OCI-LY1 (cell line): ENCODE results near the gene SCN8A.

Experiments used
- H2AFZ ChIP-seq: fragments of 200-600 bp; sonication (generic), shearing (Covaris generic); 2 replicates; pipeline ENCODE4 v1.6.0; 2014; ENCODE audit warnings: antibody characterized with exemption, mild to moderate bottlenecking, low read length
- H3F3A ChIP-seq: fragments of 200-600 bp; sonication (generic), shearing (Covaris generic); 2 replicates; pipeline ENCODE4 v1.6.0; 2014; ENCODE audit warnings: mild to moderate bottlenecking, antibody characterized with exemption, low read length, moderate library complexity; ENCODE audit not compliant: insufficient read depth
- H3K27ac ChIP-seq: fragments of 200-600 bp; sonication (generic); 2 replicates; pipeline ENCODE4 v1.5.1; 2014; ENCODE audit warnings: low read length, mixed run types, mild to moderate bottlenecking, low read depth; ENCODE audit not compliant: poor library complexity, severe bottlenecking
- H3K27me3 ChIP-seq: fragments of 200-600 bp; sonication (generic); 2 replicates; pipeline ENCODE4 v1.6.0; 2014; ENCODE audit warnings: antibody characterized with exemption, mild to moderate bottlenecking, low read length, moderate library complexity; ENCODE audit not compliant: insufficient read depth
- H3K36me3 ChIP-seq: fragments of 200-600 bp; sonication (generic); 2 replicates; pipeline ENCODE4 v1.6.1; 2014; ENCODE audit warnings: mild to moderate bottlenecking, antibody characterized with exemption, low read length, moderate library complexity, mixed read lengths; ENCODE audit not compliant: insufficient read depth
- H3K4me1 ChIP-seq: fragments of 200-600 bp; sonication (generic); 2 replicates; pipeline ENCODE4 v1.5.1; 2014; ENCODE audit warnings: mild to moderate bottlenecking, low read length, moderate library complexity; ENCODE audit not compliant: insufficient read depth, severe bottlenecking
- H3K4me2 ChIP-seq: fragments of 200-600 bp; sonication (generic), shearing (Covaris generic); 2 replicates; pipeline ENCODE4 v1.6.1; 2014; ENCODE audit warnings: low read length
- H3K4me3 ChIP-seq: fragments of 200-600 bp; sonication (generic); 2 replicates; pipeline ENCODE4 v1.5.1; 2014; ENCODE audit warnings: low read length, low read depth, mild to moderate bottlenecking, mixed read lengths; ENCODE audit not compliant: poor library complexity, severe bottlenecking
- H3K79me2 ChIP-seq: fragments of 200-600 bp; shearing (Covaris generic); 2 replicates; pipeline ENCODE4 v1.6.1; 2016; ENCODE audit warnings: mixed run types, low read length, mixed read lengths; ENCODE audit not compliant: insufficient read depth
- H3K9ac ChIP-seq: fragments of 200-600 bp; sonication (generic), shearing (Covaris generic); 2 replicates; pipeline ENCODE4 v1.6.1; 2014; ENCODE audit warnings: mild to moderate bottlenecking, low read length, mixed read lengths
- H3K9me2 ChIP-seq: fragments of 200-600 bp; sonication (generic), shearing (Covaris generic); 2 replicates; pipeline ENCODE4 v1.6.1; 2014; ENCODE audit warnings: low read depth, mild to moderate bottlenecking, low read length, mixed read lengths
- H3K9me3 ChIP-seq: fragments of 200-600 bp; shearing (Covaris generic); 2 replicates; pipeline ENCODE4 v1.6.1; 2014; ENCODE audit warnings: low read length, mixed read lengths
- H4K20me1 ChIP-seq: fragments of 200-600 bp; sonication (generic), shearing (Covaris generic); 2 replicates; pipeline ENCODE4 v1.6.0; 2016; ENCODE audit warnings: mild to moderate bottlenecking, low read length; ENCODE audit not compliant: insufficient read depth
- EZH2 ChIP-seq: fragments of 200-600 bp; sonication (generic), shearing (Covaris generic); IDR thresholded peaks from 2 replicates; pipeline ENCODE4 v1.8.0; 2017; ENCODE audit warnings: borderline replicate concordance, mixed run types, mild to moderate bottlenecking, antibody characterized with exemption, low read length, moderate library complexity, mixed read lengths
- TF ChIP-seq, protein P1 (sequence below): fragments of 200-600 bp; sonication (generic), shearing (Covaris generic); IDR thresholded peaks from 2 replicates; pipeline ENCODE4 v1.5.1; 2017; ENCODE audit warnings: mild to moderate bottlenecking, antibody characterized with exemption, low read length, moderate library complexity, mixed read lengths

SCN8A gene

DNA sequence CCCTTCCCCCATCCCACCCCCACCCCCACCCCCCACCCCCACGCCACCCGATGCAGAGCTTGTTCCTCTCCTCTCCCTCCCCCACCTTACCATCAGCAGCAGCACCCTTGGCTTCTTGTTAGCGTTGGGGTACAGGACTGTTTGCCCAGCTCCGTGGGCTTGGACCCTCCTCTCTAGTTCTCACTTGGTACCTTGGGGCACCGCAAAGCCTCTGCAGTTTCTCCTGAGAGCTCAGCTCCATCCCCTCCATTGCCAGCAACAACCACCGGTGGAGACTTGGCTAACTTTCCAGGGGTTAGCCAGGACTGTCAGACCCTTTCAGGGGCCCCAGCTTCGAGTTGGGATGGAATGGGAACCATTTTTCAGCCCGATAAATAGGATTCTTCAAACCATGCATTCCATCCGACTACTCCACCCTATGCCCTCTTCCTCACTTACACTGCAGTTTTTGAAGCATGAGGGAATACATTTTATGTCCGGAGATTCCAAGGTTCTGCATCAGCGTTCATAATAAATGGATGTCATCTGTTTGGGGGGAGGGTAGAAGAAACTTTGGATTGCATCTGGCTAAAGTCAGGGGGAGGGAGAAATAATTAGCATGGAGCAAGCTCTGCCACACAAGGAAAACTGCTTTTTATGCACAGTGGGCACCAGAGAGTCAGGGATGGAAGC, 1.1 kb downstream of the SCN8A start:
- Histone ChIP-seq H3K79me2 (no peaks in the 10 kb centered on the region), H3K4me1 (peaks cover 7% of the 10 kb centered on the region), H3K9ac (no peak overlapping the region), H3K9me3 (no peaks in the 10 kb centered on the region), H3K4me3 (no peak overlapping the region), H4K20me1 (no peaks in the 10 kb centered on the region), H3F3A (no peaks in the 10 kb centered on the region), H3K36me3 (no peaks in the 10 kb centered on the region), H3K9me2 (no peaks in the 10 kb centered on the region), H3K27me3 (no peaks in the 10 kb centered on the region; the same call in 1 of the 2 replicates), H3K4me2 (no peak overlapping the region), H2AFZ (no peak overlapping the region), H3K27ac (no peak overlapping the region)
- no peak for TF ChIP-seq EZH2
- TF ChIP-seq, protein P1, sequence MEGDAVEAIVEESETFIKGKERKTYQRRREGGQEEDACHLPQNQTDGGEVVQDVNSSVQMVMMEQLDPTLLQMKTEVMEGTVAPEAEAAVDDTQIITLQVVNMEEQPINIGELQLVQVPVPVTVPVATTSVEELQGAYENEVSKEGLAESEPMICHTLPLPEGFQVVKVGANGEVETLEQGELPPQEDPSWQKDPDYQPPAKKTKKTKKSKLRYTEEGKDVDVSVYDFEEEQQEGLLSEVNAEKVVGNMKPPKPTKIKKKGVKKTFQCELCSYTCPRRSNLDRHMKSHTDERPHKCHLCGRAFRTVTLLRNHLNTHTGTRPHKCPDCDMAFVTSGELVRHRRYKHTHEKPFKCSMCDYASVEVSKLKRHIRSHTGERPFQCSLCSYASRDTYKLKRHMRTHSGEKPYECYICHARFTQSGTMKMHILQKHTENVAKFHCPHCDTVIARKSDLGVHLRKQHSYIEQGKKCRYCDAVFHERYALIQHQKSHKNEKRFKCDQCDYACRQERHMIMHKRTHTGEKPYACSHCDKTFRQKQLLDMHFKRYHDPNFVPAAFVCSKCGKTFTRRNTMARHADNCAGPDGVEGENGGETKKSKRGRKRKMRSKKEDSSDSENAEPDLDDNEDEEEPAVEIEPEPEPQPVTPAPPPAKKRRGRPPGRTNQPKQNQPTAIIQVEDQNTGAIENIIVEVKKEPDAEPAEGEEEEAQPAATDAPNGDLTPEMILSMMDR, result no peak

DNA sequence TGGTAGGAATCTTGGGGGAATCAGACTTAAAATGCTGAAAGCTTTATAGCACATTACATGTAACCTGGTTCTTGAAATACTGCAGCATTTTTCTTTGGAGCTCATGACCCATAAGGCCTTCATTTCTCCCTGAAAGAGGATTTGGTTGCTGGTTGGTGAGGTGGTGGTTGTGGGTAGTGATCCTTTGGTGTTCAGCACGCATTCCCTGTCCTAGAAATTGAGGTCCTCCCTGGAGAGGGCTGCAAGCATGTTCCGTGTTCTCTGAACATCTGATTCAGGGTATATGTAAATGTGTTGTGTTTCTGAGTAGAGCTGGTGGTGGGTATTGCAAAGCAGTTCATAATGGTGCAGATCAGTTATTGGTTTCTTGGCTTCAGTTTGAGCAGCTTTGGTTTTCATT, 2.0 kb downstream of the SCN8A start:
- no peaks in the 10 kb centered on the region for H3K79me2 ChIP-seq
- no peak overlapping the region for H3K9ac ChIP-seq
- H3K4me1 ChIP-seq, result peaks cover 7% of the 10 kb centered on the region
- H3K27me3 ChIP-seq, result no peaks in the 10 kb centered on the region; the same call in 1 of the 2 replicates
- H2AFZ ChIP-seq, result no peak overlapping the region
- H3K9me2 ChIP-seq, result no peaks in the 10 kb centered on the region
- H3K4me3 ChIP-seq, result no peak overlapping the region
- no peak overlapping the region for H3K4me2 ChIP-seq
- no peaks in the 10 kb centered on the region for H3K9me3 ChIP-seq
- TF ChIP-seq, protein P1, result no peak
- TF ChIP-seq EZH2, result no peak
- H3K27ac ChIP-seq, result no peak overlapping the region
- no peaks in the 10 kb centered on the region for H3K36me3 ChIP-seq
- no peaks in the 10 kb centered on the region for H4K20me1 ChIP-seq
- no peaks in the 10 kb centered on the region for H3F3A ChIP-seq

DNA sequence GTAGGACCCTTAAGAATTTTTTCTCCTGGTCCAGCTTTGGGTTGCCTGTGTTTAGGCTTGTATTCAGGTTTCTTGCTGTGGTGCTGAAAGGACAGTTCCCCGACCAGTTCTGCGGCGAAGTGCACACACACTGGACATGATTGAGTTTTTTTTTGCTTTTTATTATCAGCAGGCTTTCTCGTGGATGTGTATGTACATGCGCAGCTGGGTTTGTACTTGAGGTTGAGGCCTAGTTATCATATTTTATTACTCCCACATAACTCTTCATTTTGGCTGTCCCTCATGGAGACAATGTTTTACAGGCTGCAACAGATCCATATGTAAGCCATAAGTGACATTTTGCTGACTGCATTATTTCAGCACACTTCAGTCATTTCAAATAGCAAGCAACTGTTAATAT, 2.5 kb downstream of the SCN8A start:
- H3K4me3 ChIP-seq, result no peak overlapping the region
- H2AFZ ChIP-seq, result no peak overlapping the region
- peaks cover 7% of the 10 kb centered on the region for H3K4me1 ChIP-seq
- no peak overlapping the region for H3K4me2 ChIP-seq
- no peaks in the 10 kb centered on the region for H3K9me3 ChIP-seq
- no peaks in the 10 kb centered on the region for H3K79me2 ChIP-seq
- H3K27ac ChIP-seq, result no peak overlapping the region
- no peak overlapping the region for H3K9ac ChIP-seq
- H3K27me3 ChIP-seq, result no peaks in the 10 kb centered on the region; the same call in 1 of the 2 replicates
- no peaks in the 10 kb centered on the region for H3K36me3 ChIP-seq
- no peaks in the 10 kb centered on the region for H3F3A ChIP-seq
- TF ChIP-seq, protein P1, result no peak
- no peak for TF ChIP-seq EZH2
- H4K20me1 ChIP-seq, result no peaks in the 10 kb centered on the region
- no peaks in the 10 kb centered on the region for H3K9me2 ChIP-seq
